BLaER1 (cell line): ENCODE results near the gene PIH1D1.
"Not testable (repeated sequence)": the region's sequence is repeated elsewhere in the genome, so short reads cannot be mapped to it uniquely, and the experiment has no call there.

Source experiments
- H3K27ac ChIP-seq: shearing (Covaris generic); formaldehyde crosslinking; 2 replicates; pipeline ENCODE4 v1.8.1; 2022
- H3K27me3 ChIP-seq: shearing (Covaris generic); formaldehyde crosslinking; 2 replicates; pipeline ENCODE4 v1.8.1; 2022
- H3K36me3 ChIP-seq: shearing (Covaris generic); formaldehyde crosslinking; 2 replicates; pipeline ENCODE4 v1.8.1; 2022
- H3K4me1 ChIP-seq: shearing (Covaris generic); formaldehyde crosslinking; 2 replicates; pipeline ENCODE4 v1.8.1; 2022
- H3K4me2 ChIP-seq: shearing (Covaris generic); formaldehyde crosslinking; 2 replicates; pipeline ENCODE4 v1.8.1; 2022
- H3K4me3 ChIP-seq: shearing (Covaris generic); formaldehyde crosslinking; 2 replicates; pipeline ENCODE4 v1.8.1; 2022
- H3K9ac ChIP-seq: shearing (Covaris generic); formaldehyde crosslinking; 2 replicates; pipeline ENCODE4 v1.8.1; 2022
- H3K9me3 ChIP-seq: shearing (Covaris generic); formaldehyde crosslinking; 2 replicates; pipeline ENCODE4 v1.8.1; 2022
- H4K20me1 ChIP-seq: shearing (Covaris generic); formaldehyde crosslinking; 2 replicates; pipeline ENCODE4 v1.8.1; 2022
- Cebpa-rat ChIP-seq: shearing (Covaris generic); IDR thresholded peaks from 2 replicates; pipeline ENCODE4 v1.8.1; 2022

PIH1D1 gene

GRCh38 chr19:49481020-49481683, 29.5 kb upstream of the PIH1D1 start:
- H3K4me1 ChIP-seq: peaks cover 13% of the 10 kb centered on the region
- H3K27me3 ChIP-seq: no peaks in the 10 kb centered on the region
- H3K36me3 ChIP-seq: no peaks in the 10 kb centered on the region
- no peaks in the 10 kb centered on the region for H3K9me3 ChIP-seq
- H3K27ac ChIP-seq: no peak overlapping the region
- no peaks in the 10 kb centered on the region for H4K20me1 ChIP-seq
- H3K4me3 ChIP-seq: no peak overlapping the region
- no peak overlapping the region for H3K4me2 ChIP-seq
- no peak for TF ChIP-seq Cebpa-rat
- no peak overlapping the region for H3K9ac ChIP-seq

- Histone ChIP-seq H3K9me3 (no peaks in the 10 kb centered on the region), H3K4me1 (peaks cover 23% of the 10 kb centered on the region), H3K27me3 (no peaks in the 10 kb centered on the region), H3K36me3 (no peaks in the 10 kb centered on the region), H4K20me1 (no peaks in the 10 kb centered on the region), H3K4me2 (no peak overlapping the region), H3K4me3 (no peak overlapping the region), H3K27ac (no peak overlapping the region), H3K9ac (no peak overlapping the region)
- TF ChIP-seq Cebpa-rat: no peak
Measured at GRCh38 chr19:49479975-49480628, 28.5 kb upstream of the PIH1D1 start.

- no peaks in the 10 kb centered on the region for H3K9me3 ChIP-seq
- H3K4me1 ChIP-seq: peaks cover 57% of the 10 kb centered on the region
- H3K4me3 ChIP-seq: no peak overlapping the region
- H4K20me1 ChIP-seq: no peaks in the 10 kb centered on the region
- peak overlapping the region; percentile 38; the same call in 1 of the 2 replicates for H3K9ac ChIP-seq
- no peaks in the 10 kb centered on the region for H3K36me3 ChIP-seq
- H3K27me3 ChIP-seq: no peaks in the 10 kb centered on the region
- H3K4me2 ChIP-seq: peak overlapping the region; percentile 95
- peak overlapping the region; percentile 51; the same call in 1 of the 2 replicates for H3K27ac ChIP-seq
- no peak for TF ChIP-seq Cebpa-rat
Measured at GRCh38 chr19:49475995-49476880, 24.6 kb upstream of the PIH1D1 start.

- H3K27ac ChIP-seq: peak overlapping the region; percentile 51
- H3K9ac ChIP-seq: peak overlapping the region; percentile 38; the same call in 1 of the 2 replicates
- no peaks in the 10 kb centered on the region for H3K9me3 ChIP-seq
- H3K36me3 ChIP-seq: no peaks in the 10 kb centered on the region
- TF ChIP-seq Cebpa-rat: no peak
- no peaks in the 10 kb centered on the region for H4K20me1 ChIP-seq
- H3K4me3 ChIP-seq: no peak overlapping the region; the same call in 1 of the 2 replicates
- peak overlapping the region; percentile 95 for H3K4me2 ChIP-seq
- H3K27me3 ChIP-seq: no peaks in the 10 kb centered on the region
- H3K4me1 ChIP-seq: peaks cover 66% of the 10 kb centered on the region
Measured at GRCh38 chr19:49475191-49475917, 23.7 kb upstream of the PIH1D1 start.

GRCh38 chr19:49474542-49474924, 22.9 kb upstream of the PIH1D1 start:
- Histone ChIP-seq H3K4me2 (peak overlapping the region; percentile 95), H4K20me1 (peaks cover 5% of the 10 kb centered on the region; the same call in 1 of the 2 replicates), H3K36me3 (no peaks in the 10 kb centered on the region), H3K27ac (peak overlapping the region; percentile 51), H3K27me3 (no peaks in the 10 kb centered on the region), H3K4me1 (peaks cover 74% of the 10 kb centered on the region), H3K9me3 (no peaks in the 10 kb centered on the region), H3K4me3 (peak overlapping the region; percentile 65), H3K9ac (0 out of 2 replicates have a peak overlapping the region, but pooled peaks have one; percentile 34)
- no peak for TF ChIP-seq Cebpa-rat

GRCh38 chr19:49473868-49474541, 22.4 kb upstream of the PIH1D1 start, which contains the start of gene FLT3LG:
TSS of gene FLT3LG (plus strand) at chr19:49474215. CDS start at chr19:49474640, 425 bp downstream.
- Histone ChIP-seq H3K9me3 (no peaks in the 10 kb centered on the region), H3K27me3 (no peaks in the 10 kb centered on the region), H3K27ac (peak within 1 kb of the TSS; percentile 62), H3K36me3 (no peaks in the 10 kb centered on the region), H3K4me1 (peaks cover 79% of the 10 kb centered on the region), H3K9ac (peak within 1 kb of the TSS; percentile 71), H3K4me3 (peak within 1 kb of the TSS; percentile 65), H3K4me2 (peak within 1 kb of the TSS; percentile 95), H4K20me1 (peaks cover 7% of the 10 kb centered on the region; the same call in 1 of the 2 replicates)
- TF ChIP-seq Cebpa-rat: no peak

- Histone ChIP-seq H3K4me3 (peak overlapping the region; percentile 65), H3K4me2 (peak overlapping the region; percentile 95), H3K9ac (peak overlapping the region; percentile 71), H3K4me1 (peaks cover 84% of the 10 kb centered on the region), H3K27ac (peak overlapping the region; percentile 62)
- not testable (repeated sequence) for H3K27me3 ChIP-seq, H3K9me3 ChIP-seq, H4K20me1 ChIP-seq, H3K36me3 ChIP-seq
Measured at GRCh38 chr19:49473501-49473867, 21.9 kb upstream of the PIH1D1 start.

GRCh38 chr19:49472936-49473335, 21.3 kb upstream of the PIH1D1 start:
- Histone ChIP-seq H3K4me2 (peak overlapping the region; percentile 95), H3K36me3 (no peaks in the 10 kb centered on the region), H3K27ac (peak overlapping the region; percentile 62), H3K9ac (peak overlapping the region; percentile 71; the same call in 1 of the 2 replicates), H4K20me1 (peaks cover 7% of the 10 kb centered on the region; the same call in 1 of the 2 replicates), H3K27me3 (no peaks in the 10 kb centered on the region), H3K4me3 (peak overlapping the region; percentile 65; the same call in 1 of the 2 replicates), H3K4me1 (peaks cover 90% of the 10 kb centered on the region), H3K9me3 (no peaks in the 10 kb centered on the region)
- no peak for TF ChIP-seq Cebpa-rat

- H3K4me2 ChIP-seq: peak overlapping the region; percentile 94
- peak overlapping the region; percentile 59 for H3K9ac ChIP-seq
- no peaks in the 10 kb centered on the region for H3K27me3 ChIP-seq
- H4K20me1 ChIP-seq: peaks cover 7% of the 10 kb centered on the region; the same call in 1 of the 2 replicates
- H3K4me3 ChIP-seq: 0 out of 2 replicates have a peak overlapping the region, but pooled peaks have one; percentile 37
- H3K27ac ChIP-seq: peak overlapping the region; percentile 89
- peaks cover 83% of the 10 kb centered on the region for H3K4me1 ChIP-seq
- no peaks in the 10 kb centered on the region for H3K9me3 ChIP-seq
- no peak for TF ChIP-seq Cebpa-rat
- H3K36me3 ChIP-seq: peaks cover 14% of the 10 kb centered on the region
Measured at GRCh38 chr19:49470615-49470978, 19.0 kb upstream of the PIH1D1 start.
